Right atrium auricular region (tissue), 2 donors: ENCODE results near the gene COX6A2. TPM values are rescaled to one million over a fixed set of nuclear protein-coding genes. Genes with fewer than 3 reads are reported as not detected.

ENCODE experiments used
- DNase-seq: peaks from one replicate; pipeline ENCODE4 v3.0.0-alpha.2; 2019; ENCODE audit warnings: low spot score
- H3K27ac ChIP-seq, 2 donors: fragments of 200-600 bp; sonication (generic); 1 replicate in 1 of 2; 2 replicates in 1 of 2; pipeline ENCODE4 v1.5.1; 2016 to 2019
- H3K27me3 ChIP-seq, 2 donors: fragments of 200-600 bp; sonication (generic); one replicate each; pipeline versions ENCODE4 v1.5.1 to v1.6.0; 2017 to 2019
- H3K36me3 ChIP-seq: fragments of 200-600 bp; sonication (generic); one replicate; pipeline ENCODE4 v1.5.1; 2016
- H3K4me1 ChIP-seq, 2 donors: fragments of 200-600 bp; sonication (generic); one replicate each; pipeline versions ENCODE4 v1.5.1 to v1.6.0; 2017 to 2019
- H3K4me3 ChIP-seq, 2 donors: fragments of 200-600 bp; sonication (generic); 1 replicate in 1 of 2; 2 replicates in 1 of 2; pipeline ENCODE4 v1.5.1; 2017 to 2019; ENCODE audit warnings: mild to moderate bottlenecking in 1 of 2, moderate library complexity in 1 of 2
- H3K9me3 ChIP-seq, 2 donors: fragments of 200-600 bp; sonication (generic); one replicate each; pipeline ENCODE4 v1.5.1; 2019
- CTCF ChIP-seq, 2 donors: fragments of 200-600 bp; sonication (generic); IDR thresholded peaks; one replicate each; pipeline ENCODE4 v1.5.1; 2019; ENCODE audit warnings: antibody characterized with exemption in 2 of 2
- total RNA-seq, 2 donors: library from RNA; depleted of rRNA; stranded (reverse); fragments of >200 nt; gene quantifications; one replicate each; pipeline ENCODE4 v1.1.0, GENCODE V29; 2016

The COX6A2 gene
- total RNA-seq, 2 donors from 2014 or later = 515 to 564 TPM

GRCh38 chr16:31470615-31471014 lies 42.5 kb upstream of the COX6A2 start:
- no peak overlapping the region for H3K4me3 ChIP-seq
- peaks cover 3 to 25% of the 10 kb centered on the region in 2 donors for H3K4me1 ChIP-seq
- TF ChIP-seq CTCF (IDR thresholded peaks at IDR 0.05) = no peak
- H3K27me3 ChIP-seq = no peaks in the 10 kb centered on the region
- no peak for DNase-seq
- H3K27ac ChIP-seq = peak overlapping the region in 1 of 2 donors; percentile 99
- H3K36me3 ChIP-seq = peaks cover 38% of the 10 kb centered on the region
- H3K9me3 ChIP-seq = no peaks in the 10 kb centered on the region

- no peak overlapping the region for H3K27ac ChIP-seq
- no peaks in the 10 kb centered on the region for H3K9me3 ChIP-seq
- H3K4me3 ChIP-seq = no peak overlapping the region
- no peak for DNase-seq
- TF ChIP-seq CTCF (IDR thresholded peaks at IDR 0.05) = no peak
- peaks cover 34% of the 10 kb centered on the region for H3K36me3 ChIP-seq
- H3K4me1 ChIP-seq = peaks cover 3 to 11% of the 10 kb centered on the region in 2 donors
- H3K27me3 ChIP-seq = no peaks in the 10 kb centered on the region
Measured at GRCh38 chr16:31467858-31468257, 39.7 kb upstream of the COX6A2 start.

- TF ChIP-seq CTCF (IDR thresholded peaks at IDR 0.05) = no peak
- Histone ChIP-seq H3K36me3 (peaks cover 40% of the 10 kb centered on the region), H3K27ac (no peak overlapping the region), H3K27me3 (no peaks in the 10 kb centered on the region), H3K4me3 (no peak overlapping the region), H3K9me3 (no peaks in the 10 kb centered on the region), H3K4me1 (peaks cover 3 to 10% of the 10 kb centered on the region in 2 donors)
- no peak for DNase-seq
Measured at GRCh38 chr16:31467151-31467773, 39.1 kb upstream of the COX6A2 start.

GRCh38 chr16:31466381-31466841 lies 38.3 kb upstream of the COX6A2 start:
- DNase-seq = no peak
- peaks cover 47% of the 10 kb centered on the region for H3K36me3 ChIP-seq

GRCh38 chr16:31465788-31466370 lies 37.7 kb upstream of the COX6A2 start:
- Histone ChIP-seq H3K36me3 (peaks cover 47% of the 10 kb centered on the region), H3K9me3 (no peaks in the 10 kb centered on the region), H3K27me3 (no peaks in the 10 kb centered on the region), H3K4me3 (no peak overlapping the region), H3K27ac (no peak overlapping the region), H3K4me1 (peaks cover 0 to 2% of the 10 kb centered on the region in 2 donors)
- no peak for DNase-seq
- no peak for TF ChIP-seq CTCF (IDR thresholded peaks at IDR 0.05)

More at GRCh38 chr16:31466381-31466841, 38.3 kb upstream of the COX6A2 start:
- TF ChIP-seq CTCF (IDR thresholded peaks at IDR 0.05) = no peak
- Histone ChIP-seq H3K4me1 (peaks cover 2 to 7% of the 10 kb centered on the region in 2 donors), H3K9me3 (no peaks in the 10 kb centered on the region), H3K27ac (no peak overlapping the region), H3K4me3 (no peak overlapping the region), H3K27me3 (no peaks in the 10 kb centered on the region)
